Measurements from ENCODE around the gene FSIP1. TPM values are rescaled to one million over a fixed set of nuclear protein-coding genes. Genes with fewer than 3 reads are reported as not detected.

Gene FSIP1
- total and polyA plus RNA-seq, 9 of the 15 experiments (the other 6 are each of a cell fraction or from before 2014, with no cell fraction given): 0.07 to 0.51 (median 0.29) TPM

GRCh38 chr15:39616731-39617455 is 165.7 kb downstream of the FSIP1 start:
- BruUV-seq (replicated peaks): no TSS peak

GRCh38 chr15:39613861-39614260 is 168.8 kb downstream of the FSIP1 start:
- in situ Hi-C loops (cut with MboI): no loop called here
- H3K4me1 ChIP-seq (replicated peaks in 1 of 2; ENCODE audit: control insufficient read depth in 2 of 2, insufficient read depth in 2 of 2, low read length in 2 of 2): no peaks in the 10 kb centered on the region

More at GRCh38 chr15:39616731-39617455, 165.7 kb downstream of the FSIP1 start:
- ATAC-seq: no peak
- Histone ChIP-seq H3K9ac (ENCODE audit: insufficient read depth in 1 of 2, low read depth in 2 of 2, low read length in 2 of 2) (no peak overlapping the region), H4K20me1 (replicated peaks; ENCODE audit: control insufficient read depth, insufficient read depth, low read length) (no peaks in the 10 kb centered on the region), H3K27me3 (ENCODE audit: control insufficient read depth in 2 of 2, insufficient read depth in 2 of 2, low read length in 2 of 2) (no peaks in the 10 kb centered on the region), H2AFZ (ENCODE audit: low read depth, low read length) (no peak overlapping the region), H3K4me1 (replicated peaks in 1 of 2; ENCODE audit: control insufficient read depth in 2 of 2, insufficient read depth in 2 of 2, low read length in 2 of 2) (no peaks in the 10 kb centered on the region), H3K79me2 (ENCODE audit: control insufficient read depth, insufficient read depth, low read length) (no peaks in the 10 kb centered on the region), H3K9me3 (replicated peaks; ENCODE audit: control insufficient read depth, insufficient read depth, low read depth, low read length) (no peaks in the 10 kb centered on the region), H3K36me3 (ENCODE audit: control insufficient read depth, insufficient read depth, low read length) (no peaks in the 10 kb centered on the region), H3K27ac (ENCODE audit: extremely low read depth, low read depth, low read length) (no peak overlapping the region), H3K4me2 (ENCODE audit: insufficient read depth, low read length) (no peak overlapping the region), H3K4me3 (no peak overlapping the region), H3K9me1 (ENCODE audit: control insufficient read depth, insufficient read depth, low read length) (no peaks in the 10 kb centered on the region)
- FAIRE-seq: no peak
- in situ Hi-C loops (cut with MboI): no loop called here
- ChIA-PET CTCF (ENCODE audit: low intra/inter-chr PET ratio) (no interaction called here), POLR2A (no interaction called here)
- DNase-seq (ENCODE audit: extremely low read depth in 1 of 4, low spot score in 3 of 4): no peak
- WGBS (ENCODE audit: insufficient coverage, low coverage, missing lambda C conversion rate): 0% methylated on average over 6 of the region's 6 CpGs
- no peak for TF ChIP-seq PHF20 (IDR thresholded peaks at IDR 0.05; ENCODE audit: partially characterized antibody)
- intact Hi-C loops (cut with micrococcal nuclease): no loop called here

More at GRCh38 chr15:39613861-39614260, 168.8 kb downstream of the FSIP1 start:
- POLR2A ChIA-PET: no interaction called here
- Histone ChIP-seq H3K4me3 (no peak overlapping the region), H3K9me3 (replicated peaks; ENCODE audit: control insufficient read depth, insufficient read depth, low read depth, low read length) (no peaks in the 10 kb centered on the region), H3K36me3 (ENCODE audit: control insufficient read depth, insufficient read depth, low read length) (no peaks in the 10 kb centered on the region), H3K4me2 (ENCODE audit: insufficient read depth, low read length) (no peak overlapping the region), H3K79me2 (ENCODE audit: control insufficient read depth, insufficient read depth, low read length) (no peaks in the 10 kb centered on the region), H2AFZ (ENCODE audit: low read depth, low read length) (no peak overlapping the region), H3K9ac (ENCODE audit: insufficient read depth in 1 of 2, low read depth in 2 of 2, low read length in 2 of 2) (no peak overlapping the region), H4K20me1 (replicated peaks; ENCODE audit: control insufficient read depth, insufficient read depth, low read length) (no peaks in the 10 kb centered on the region), H3K27ac (ENCODE audit: extremely low read depth, low read depth, low read length) (no peak overlapping the region), H3K27me3 (ENCODE audit: control insufficient read depth in 2 of 2, insufficient read depth in 2 of 2, low read length in 2 of 2) (0 out of 5 replicates have a peak, but pooled peaks cover 0 to 9% of the 10 kb centered on the region in 2 experiments), H3K9me1 (ENCODE audit: control insufficient read depth, insufficient read depth, low read length) (no peaks in the 10 kb centered on the region)
- 2% methylated on average over 2 of the region's 2 CpGs for WGBS (ENCODE audit: insufficient coverage, low coverage, missing lambda C conversion rate)
- intact Hi-C loops (cut with micrococcal nuclease): no loop called here
- TF ChIP-seq CBFA2T3 (IDR thresholded peaks at IDR 0.05): no peak
- no peak for TF ChIP-seq LARP7 (IDR thresholded peaks at IDR 0.05)
- TF ChIP-seq HNRNPUL1 (IDR thresholded peaks at IDR 0.05; ENCODE audit: low read length): no peak
- TF ChIP-seq MYC (IDR thresholded peaks at IDR 0.05; ENCODE audit: low read depth, low read length): no peak
- no peak for TF ChIP-seq MYC (CRISPR knock-in tag; IDR thresholded peaks at IDR 0.05; ENCODE audit: borderline replicate concordance, low read depth)
- no peak for TF ChIP-seq ZNF785 (CRISPR knock-in tag; IDR thresholded peaks at IDR 0.05)
- TF ChIP-seq ELF4 (CRISPR knock-in tag; IDR thresholded peaks at IDR 0.05): no peak
- no peak for TF ChIP-seq RBM22 (IDR thresholded peaks at IDR 0.05; ENCODE audit: low read depth, low read length, poor library complexity, severe bottlenecking)
- no peak for TF ChIP-seq ZNF445 (CRISPR knock-in tag; IDR thresholded peaks at IDR 0.05; ENCODE audit: low read depth)
- TF ChIP-seq MECOM (CRISPR knock-in tag; IDR thresholded peaks at IDR 0.05): no peak
- TF ChIP-seq RAD51 (IDR thresholded peaks at IDR 0.05; ENCODE audit: borderline replicate concordance, low read depth): no peak
- TF ChIP-seq MBD2 (IDR thresholded peaks at IDR 0.05; ENCODE audit: borderline replicate concordance, low read depth): no peak
- TF ChIP-seq CCAR2 (IDR thresholded peaks at IDR 0.05; ENCODE audit: low read depth, low read length): no peak
- no peak for TF ChIP-seq CREB1 (IDR thresholded peaks at IDR 0.05)
- TF ChIP-seq CREB1 (CRISPR knock-in tag; IDR thresholded peaks at IDR 0.05): no peak
- TF ChIP-seq MAFK (IDR thresholded peaks at IDR 0.05; ENCODE audit: low read length): no peak
- TF ChIP-seq FOXA1 (IDR thresholded peaks at IDR 0.05; ENCODE audit: borderline replicate concordance): no peak
- TF ChIP-seq ZNF133 (CRISPR knock-in tag; IDR thresholded peaks at IDR 0.05): no peak
- ATAC-seq: no peak
- CTCF ChIA-PET (ENCODE audit: low intra/inter-chr PET ratio): no interaction called here
- BruUV-seq (replicated peaks): no TSS peak
- no peak for DNase-seq (ENCODE audit: extremely low read depth in 1 of 4, low spot score in 3 of 4)
- no peak for FAIRE-seq

All from K562 (cell line).